ENCODE data around the gene TIMM10B. TPM values are rescaled to one million over a fixed set of nuclear protein-coding genes. Genes with fewer than 3 reads are reported as not detected.

The TIMM10B gene
- total and polyA plus RNA-seq, 2 of the 13 experiments (the other 11 are each of a cell fraction or from before 2014, with no cell fraction given): 34.9 to 39.5 TPM

- 0 out of 2 replicates have a peak, but pooled peaks have one; percentile 11 for TF ChIP-seq ZNF687 (CRISPR knock-in tag; IDR thresholded peaks at IDR 0.05)
- 0 out of 2 replicates have a peak, but pooled peaks have one; percentile 43 for TF ChIP-seq ZBED4 (CRISPR knock-in tag; IDR thresholded peaks at IDR 0.05; ENCODE audit: borderline replicate concordance)
- TF ChIP-seq ZSCAN20 (CRISPR knock-in tag; IDR thresholded peaks at IDR 0.05; ENCODE audit: borderline replicate concordance): no peak
- TF ChIP-seq CTCF (CRISPR knock-in tag; IDR thresholded peaks at IDR 0.05): peak; percentile 86
- no peak for TF ChIP-seq ESRRA (CRISPR knock-in tag; IDR thresholded peaks at IDR 0.05; ENCODE audit: low read depth)
- no peak for TF ChIP-seq ZFP62 (CRISPR knock-in tag; IDR thresholded peaks at IDR 0.05)
- peak; percentile 60 for TF ChIP-seq ZNF501 (CRISPR knock-in tag; IDR thresholded peaks at IDR 0.05)
- peak; percentile 42; the same call in 1 of the 2 replicates for TF ChIP-seq SMC3 (IDR thresholded peaks at IDR 0.05; ENCODE audit: low read length)
- TF ChIP-seq SMARCE1 (IDR thresholded peaks at IDR 0.05; ENCODE audit: borderline replicate concordance): no peak
- TF ChIP-seq ZNF274 (CRISPR knock-in tag; IDR thresholded peaks at IDR 0.05): 0 out of 2 replicates have a peak, but pooled peaks have one; percentile 33
- no peak for TF ChIP-seq MED8 (CRISPR knock-in tag; IDR thresholded peaks at IDR 0.05; ENCODE audit: insufficient replicate concordance)
- TF ChIP-seq ZNF597 (CRISPR knock-in tag; IDR thresholded peaks at IDR 0.05): no peak
- no peak for TF ChIP-seq KLF16 (CRISPR knock-in tag; IDR thresholded peaks at IDR 0.05)
- TF ChIP-seq CERS6 (CRISPR knock-in tag; IDR thresholded peaks at IDR 0.05): no peak
- 0 out of 2 replicates have a peak, but pooled peaks have one; percentile 5 for TF ChIP-seq HNF4A (CRISPR knock-in tag; IDR thresholded peaks at IDR 0.05)
Observed at GRCh38 chr11:6443269-6444003, 37.9 kb upstream of the TIMM10B start (continued).
